ENCODE data around the gene CD6. TPM values are rescaled to one million over a fixed set of nuclear protein-coding genes. Genes with fewer than 3 reads are reported as not detected.

CD6 gene
- total RNA-seq, 3 donors from 2014 or later (not counting 1 experiment from before 2014, with no cell fraction given), result 18.9 to 111 (median 85.6) TPM

GRCh38 chr11:60995798-60996197, 24.3 kb downstream of the CD6 start:
- Histone ChIP-seq H3K9me3 (ENCODE audit: control insufficient read depth, insufficient read depth, low read length) (no peaks in the 10 kb centered on the region), H3K4me3 (ENCODE audit: low read length) (no peak overlapping the region), H3K27me3 (ENCODE audit: control insufficient read depth, insufficient read depth, low read length) (no peaks in the 10 kb centered on the region), H3K4me1 (ENCODE audit: control insufficient read depth, insufficient read depth, low read length) (peaks cover 23% of the 10 kb centered on the region), H3K27ac (ENCODE audit: low read length) (peak overlapping the region; percentile 42), H3K36me3 (ENCODE audit: control insufficient read depth, insufficient read depth, low read length) (no peaks in the 10 kb centered on the region)
- 63% methylated on average over 7 of the region's 7 CpGs for WGBS (ENCODE audit: insufficient coverage)
- H3K4me3 Mint-ChIP-seq, result no peak overlapping the region
- no peak for DNase-seq
- H3K9me3 Mint-ChIP-seq, result no peaks in the 10 kb centered on the region
- H3K36me3 Mint-ChIP-seq, result no peaks in the 10 kb centered on the region
- no peaks in the 10 kb centered on the region for H3K27me3 Mint-ChIP-seq (ENCODE audit: low read depth in 2 of 2)
- H3K27ac Mint-ChIP-seq, result peak overlapping the region in 1 of 2 donors; percentile 84
- intact Hi-C loops (cut with micrococcal nuclease), result no loop called here
- TF ChIP-seq, protein P1, sequence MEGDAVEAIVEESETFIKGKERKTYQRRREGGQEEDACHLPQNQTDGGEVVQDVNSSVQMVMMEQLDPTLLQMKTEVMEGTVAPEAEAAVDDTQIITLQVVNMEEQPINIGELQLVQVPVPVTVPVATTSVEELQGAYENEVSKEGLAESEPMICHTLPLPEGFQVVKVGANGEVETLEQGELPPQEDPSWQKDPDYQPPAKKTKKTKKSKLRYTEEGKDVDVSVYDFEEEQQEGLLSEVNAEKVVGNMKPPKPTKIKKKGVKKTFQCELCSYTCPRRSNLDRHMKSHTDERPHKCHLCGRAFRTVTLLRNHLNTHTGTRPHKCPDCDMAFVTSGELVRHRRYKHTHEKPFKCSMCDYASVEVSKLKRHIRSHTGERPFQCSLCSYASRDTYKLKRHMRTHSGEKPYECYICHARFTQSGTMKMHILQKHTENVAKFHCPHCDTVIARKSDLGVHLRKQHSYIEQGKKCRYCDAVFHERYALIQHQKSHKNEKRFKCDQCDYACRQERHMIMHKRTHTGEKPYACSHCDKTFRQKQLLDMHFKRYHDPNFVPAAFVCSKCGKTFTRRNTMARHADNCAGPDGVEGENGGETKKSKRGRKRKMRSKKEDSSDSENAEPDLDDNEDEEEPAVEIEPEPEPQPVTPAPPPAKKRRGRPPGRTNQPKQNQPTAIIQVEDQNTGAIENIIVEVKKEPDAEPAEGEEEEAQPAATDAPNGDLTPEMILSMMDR (IDR thresholded peaks at IDR 0.05), result no peak
- peaks cover 14 to 29% of the 10 kb centered on the region in 2 donors for H3K4me1 Mint-ChIP-seq
- no peak for ATAC-seq

GRCh38 chr11:60996381-60997138, 25.1 kb downstream of the CD6 start:
- no peaks in the 10 kb centered on the region for H3K9me3 ChIP-seq (ENCODE audit: control insufficient read depth, insufficient read depth, low read length)
- H3K4me1 ChIP-seq (ENCODE audit: control insufficient read depth, insufficient read depth, low read length), result peaks cover 23% of the 10 kb centered on the region
- Mint-ChIP-seq H3K36me3 (no peaks in the 10 kb centered on the region), H3K27me3 (ENCODE audit: low read depth in 2 of 2) (no peaks in the 10 kb centered on the region), H3K4me3 (no peak overlapping the region), H3K27ac (no peak overlapping the region), H3K4me1 (peaks cover 14 to 26% of the 10 kb centered on the region in 2 donors), H3K9me3 (no peaks in the 10 kb centered on the region)
- DNase-seq (no peak), ATAC-seq (no peak)
- H3K27me3 ChIP-seq (ENCODE audit: control insufficient read depth, insufficient read depth, low read length), result no peaks in the 10 kb centered on the region
- 97% methylated on average over 13 of the region's 13 CpGs for WGBS (ENCODE audit: insufficient coverage)
- H3K4me3 ChIP-seq (ENCODE audit: low read length), result no peak overlapping the region
- intact Hi-C loops (cut with micrococcal nuclease), result no loop called here
- TF ChIP-seq, protein P1 (IDR thresholded peaks at IDR 0.05), result no peak
- no peaks in the 10 kb centered on the region for H3K36me3 ChIP-seq (ENCODE audit: control insufficient read depth, insufficient read depth, low read length)
- H3K27ac ChIP-seq (ENCODE audit: low read length), result no peak overlapping the region

DNA sequence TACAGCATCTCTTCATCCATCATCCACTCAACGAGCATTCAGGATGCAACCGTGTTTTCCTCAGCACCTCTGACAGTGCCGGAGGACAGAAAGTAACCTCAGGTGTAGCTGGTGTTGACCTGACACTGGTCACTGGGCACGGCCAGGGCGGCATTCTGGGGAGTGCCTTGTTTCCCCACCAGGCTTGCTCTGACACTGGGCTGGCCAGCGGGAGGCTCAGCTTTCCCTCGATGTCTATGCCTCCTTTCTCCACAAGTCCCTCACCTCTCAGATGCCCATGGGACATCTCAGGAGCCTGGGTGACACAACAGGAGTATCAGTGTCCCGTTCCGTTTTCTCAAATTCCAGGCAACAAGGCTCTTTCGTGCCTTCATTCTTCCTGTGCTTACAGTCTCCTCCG, 28.9 kb downstream of the CD6 start:
- no peak overlapping the region for H3K27ac Mint-ChIP-seq
- no peaks in the 10 kb centered on the region for H3K36me3 ChIP-seq (ENCODE audit: control insufficient read depth, insufficient read depth, low read length)
- DNase-seq (no peak), ATAC-seq (no peak)
- peaks cover 13% of the 10 kb centered on the region for H3K4me1 ChIP-seq (ENCODE audit: control insufficient read depth, insufficient read depth, low read length)
- H3K9me3 Mint-ChIP-seq, result no peaks in the 10 kb centered on the region
- no peaks in the 10 kb centered on the region for H3K36me3 Mint-ChIP-seq
- H3K27ac ChIP-seq (ENCODE audit: low read length), result no peak overlapping the region
- no peaks in the 10 kb centered on the region for H3K27me3 Mint-ChIP-seq (ENCODE audit: low read depth in 2 of 2)
- no peaks in the 10 kb centered on the region for H3K27me3 ChIP-seq (ENCODE audit: control insufficient read depth, insufficient read depth, low read length)
- TF ChIP-seq, protein P1 (IDR thresholded peaks at IDR 0.05), result no peak
- no peak overlapping the region for H3K4me3 Mint-ChIP-seq
- no peak overlapping the region for H3K4me3 ChIP-seq (ENCODE audit: low read length)
- intact Hi-C loops (cut with micrococcal nuclease), result no loop called here
- WGBS (ENCODE audit: insufficient coverage), result 96% methylated on average over 11 of the region's 11 CpGs
- H3K9me3 ChIP-seq (ENCODE audit: control insufficient read depth, insufficient read depth, low read length), result no peaks in the 10 kb centered on the region
- H3K4me1 Mint-ChIP-seq, result peaks cover 10 to 18% of the 10 kb centered on the region in 2 donors

- H3K27ac Mint-ChIP-seq, result no peak overlapping the region
- peaks cover 0 to 8% of the 10 kb centered on the region in 2 donors for H3K27me3 Mint-ChIP-seq (ENCODE audit: low read depth in 2 of 2)
- Histone ChIP-seq H3K4me1 (ENCODE audit: control insufficient read depth, insufficient read depth, low read length) (peaks cover 17% of the 10 kb centered on the region), H3K4me3 (ENCODE audit: low read length) (no peak overlapping the region), H3K9me3 (ENCODE audit: control insufficient read depth, insufficient read depth, low read length) (no peaks in the 10 kb centered on the region), H3K27ac (ENCODE audit: low read length) (no peak overlapping the region), H3K27me3 (ENCODE audit: control insufficient read depth, insufficient read depth, low read length) (no peaks in the 10 kb centered on the region), H3K36me3 (ENCODE audit: control insufficient read depth, insufficient read depth, low read length) (no peaks in the 10 kb centered on the region)
- intact Hi-C loops (cut with micrococcal nuclease), result no loop called here
- ATAC-seq (no peak), DNase-seq (no peak)
- no peak overlapping the region for H3K4me3 Mint-ChIP-seq
- peaks cover 17 to 28% of the 10 kb centered on the region in 2 donors for H3K4me1 Mint-ChIP-seq
- WGBS (ENCODE audit: insufficient coverage), result 98% methylated on average over 3 of the region's 3 CpGs
- no peaks in the 10 kb centered on the region for H3K36me3 Mint-ChIP-seq
- no peaks in the 10 kb centered on the region for H3K9me3 Mint-ChIP-seq
- TF ChIP-seq, protein P1 (IDR thresholded peaks at IDR 0.05), result no peak
Measured at GRCh38 chr11:61001931-61002330, 30.5 kb downstream of the CD6 start.
